HepG2 (cell line): Measurements from ENCODE around the gene SLC35F3. TPM values are rescaled to one million over a fixed set of nuclear protein-coding genes. Genes with fewer than 3 reads are reported as not detected.

Experiments
- ATAC-seq: fragments of 200-7000 bp; cut with Tn5 transposase; 3 replicates; pipeline ENCODE4 v1.9.1; 2020; ENCODE audit warnings: mild to moderate bottlenecking, moderate library complexity
- BruUV-seq: library from RNA; stranded (reverse); fragments of 400-500 nt; replicated peaks from 2 replicates; lab custom pipeline; 2021; lab: Mats Ljungman, UMichigan
- CTCF ChIA-PET: fragments of 300-600 bp; formaldehyde crosslinking; extraction: SDS; loops from one replicate; lab custom pipeline; 2021; ENCODE audit warnings: low total read pairs, inconsistent platforms, low intra/inter-chr PET ratio; lab: Yijun Ruan, JAX
- POLR2A ChIA-PET: fragments of 350-600 bp; sonication (Branson Sonifier 250); formaldehyde crosslinking; loops from one replicate; lab custom pipeline; 2020; ENCODE audit warnings: antibody characterized with exemption, inconsistent platforms; lab: Yijun Ruan, JAX
- DNase-seq: peaks from one replicate; pipeline ENCODE4 v3.0.0-alpha.2; 2015; ENCODE audit warnings: low spot score
- FAIRE-seq: peaks from 3 replicates; lab custom pipeline; 2011; peaks lifted over from hg19 to GRCh38; lab: Jason Lieb, UNC
- H2AFZ ChIP-seq: one replicate; pipeline ENCODE4 v1.6.1; 2011; ENCODE audit warnings: low read length, inconsistent platforms
- H3K27ac ChIP-seq: fragments of 300-600 bp; 3 replicates; pipeline ENCODE4 v1.8.0; 2011; ENCODE audit warnings: mixed run types, mild to moderate bottlenecking, mixed read lengths, low read length, inconsistent platforms; ENCODE audit not compliant: insufficient read depth; ENCODE audit errors: extremely low read length
- H3K27me3 ChIP-seq, 2 experiments: fragments of 200-600 bp in 1 of 2; 2 replicates in 1 of 2; 3 replicates in 1 of 2; pipeline versions ENCODE4 v1.6.0 to v1.8.0; 2011; ENCODE audit warnings: low read length in 2 of 2, mild to moderate bottlenecking in 2 of 2, moderate library complexity in 2 of 2, inconsistent platforms in 1 of 2; ENCODE audit not compliant: insufficient read depth in 2 of 2, control insufficient read depth in 1 of 2
- H3K36me3 ChIP-seq, 2 experiments: fragments of 200-600 bp in 1 of 2; replicated peaks in 1 of 2; 2 replicates in 1 of 2; 3 replicates in 1 of 2; pipeline versions ENCODE4 v1.5.1 to v1.8.0; 2011; ENCODE audit warnings: low read length in 2 of 2, inconsistent platforms in 1 of 2; ENCODE audit not compliant: insufficient read depth in 2 of 2, control insufficient read depth in 1 of 2
- H3K4me1 ChIP-seq: 2 replicates; pipeline ENCODE4 v1.5.1; 2012; ENCODE audit warnings: low read length, inconsistent platforms; ENCODE audit not compliant: insufficient read depth
- H3K4me2 ChIP-seq: 2 replicates; pipeline ENCODE4 v1.6.0; 2011; ENCODE audit warnings: low read depth, low read length, inconsistent platforms
- H3K4me3 ChIP-seq, 3 experiments: fragments of 200-600 bp in 1 of 3; sonication (generic), shearing (Covaris generic) in 1 of 3; replicated peaks in 1 of 3; 2 replicates each; pipeline ENCODE4 v1.5.1; 2011 to 2016; ENCODE audit warnings: low read length in 3 of 3, inconsistent platforms in 2 of 3, low read depth in 2 of 3, mild to moderate bottlenecking in 2 of 3, control low read depth in 1 of 3, mixed read lengths in 1 of 3; ENCODE audit not compliant: insufficient read depth in 1 of 3
- H3K79me2 ChIP-seq: one replicate; pipeline ENCODE4 v1.6.1; 2011; ENCODE audit warnings: low read length, inconsistent platforms; ENCODE audit not compliant: insufficient read depth
- H3K9ac ChIP-seq: 2 replicates; pipeline ENCODE4 v1.6.0; 2011; ENCODE audit warnings: mild to moderate bottlenecking, low read depth, low read length, inconsistent platforms; ENCODE audit not compliant: insufficient read depth
- H3K9me3 ChIP-seq: 2 replicates; pipeline ENCODE4 v1.5.1; 2012; ENCODE audit warnings: mild to moderate bottlenecking, low read length
- H4K20me1 ChIP-seq: 2 replicates; pipeline ENCODE4 v1.6.0; 2011; ENCODE audit warnings: inconsistent platforms, mild to moderate bottlenecking, low read length, moderate library complexity; ENCODE audit not compliant: insufficient read depth
- ARNTL ChIP-seq: sonication (generic); formaldehyde crosslinking; IDR thresholded peaks from 2 replicates; pipeline ENCODE4 v1.4.0; 2020; ENCODE audit warnings: mild to moderate bottlenecking, missing genetic modification reagents
- BRD4 ChIP-seq: sonication (generic); formaldehyde crosslinking; IDR thresholded peaks from 2 replicates; pipeline ENCODE4 v1.4.0; 2020; ENCODE audit warnings: missing genetic modification reagents
- NFKB2 ChIP-seq: sonication (generic); formaldehyde crosslinking; IDR thresholded peaks from 2 replicates; pipeline ENCODE4 v1.4.0; 2020; ENCODE audit warnings: missing genetic modification reagents, borderline replicate concordance
- SKI ChIP-seq: fragments of 450-650 bp; IDR thresholded peaks from one replicate; pipeline ENCODE4 v1.6.1; 2018; ENCODE audit warnings: mild to moderate bottlenecking; ENCODE audit not compliant: partially characterized antibody
- ZBTB10 ChIP-seq: sonication (generic); formaldehyde crosslinking; IDR thresholded peaks from 2 replicates; pipeline ENCODE4 v1.4.0; 2020; ENCODE audit warnings: missing genetic modification reagents, borderline replicate concordance
- ZMYM3 ChIP-seq: sonication (generic); formaldehyde crosslinking; IDR thresholded peaks from 2 replicates; pipeline ENCODE4 v1.5.1; 2020; ENCODE audit warnings: mild to moderate bottlenecking, missing genetic modification reagents
- ZNF256 ChIP-seq: sonication (generic); formaldehyde crosslinking; conservative IDR thresholded peaks from 2 replicates; pipeline ENCODE4 v1.4.0; 2020; ENCODE audit warnings: missing genetic modification reagents
- ZNF597 ChIP-seq: sonication (generic); formaldehyde crosslinking; IDR thresholded peaks from 2 replicates; pipeline ENCODE4 v1.5.0; 2020; ENCODE audit warnings: missing genetic modification reagents
- ZNF720 ChIP-seq: sonication (generic); formaldehyde crosslinking; IDR thresholded peaks from 2 replicates; pipeline ENCODE4 v1.4.0; 2020; ENCODE audit warnings: missing genetic modification reagents
- WGBS: methylation state at CpG from one replicate; pipeline ENCODE4 v1.1.6; 2017; ENCODE audit warnings: low lambda C conversion rate; 5-methylcytosine and 5-hydroxymethylcytosine counted together
- in situ Hi-C: cut with HindIII; loops from 2 replicates; pipeline ENCODE4 v1.10.0; 2017; ENCODE audit warnings: low pct_unique_long_range_greater_than_20kb; ENCODE audit not compliant: extremely low pct_ligation_motif_present
- intact Hi-C: fragments of 100-400 bp; cut with micrococcal nuclease; formaldehyde crosslinking; loops from one replicate; pipeline ENCODE4 v1.10.0; 2022; ENCODE audit not compliant: unreplicated experiment
- polyA plus RNA-seq, 8 experiments: library from polyadenylated mRNA; depleted of rRNA in 3 of 8; stranded (reverse) in 7 of 8; unstranded in 1 of 8; fragments of >200 nt; fragmentation: Illumina TruSeq in 4 of 8; extraction: Trizol in 4 of 8; gene quantifications; 2 replicates each; pipeline versions ENCODE4 v1.2.1 to v1.2.3, GENCODE V29; 2011 to 2016; ENCODE audit warnings: low read depth in 4 of 8, missing spikeins in 1 of 8, mixed read lengths in 1 of 8; ENCODE audit not compliant: insufficient read depth in 1 of 8
- total RNA-seq, 5 experiments: library from RNA; depleted of rRNA; stranded (reverse); fragments of >200 nt; fragmentation: Illumina TruSeq; extraction: Trizol; gene quantifications; 2 replicates each; pipeline ENCODE4 v1.2.3, GENCODE V29; 2016; ENCODE audit warnings: low read depth in 1 of 5
- TF ChIP-seq, protein P1 (sequence below): sonication (generic); formaldehyde crosslinking; IDR thresholded peaks from 2 replicates; pipeline ENCODE4 v1.4.0; 2020; ENCODE audit warnings: missing genetic modification reagents, borderline replicate concordance
- TF ChIP-seq, protein P2 (sequence below): sonication (generic); formaldehyde crosslinking; IDR thresholded peaks from 2 replicates; pipeline ENCODE4 v1.5.0; 2020; ENCODE audit warnings: missing genetic modification reagents

Gene SLC35F3
- total and polyA plus RNA-seq, 2 of the 13 experiments (the other 11 are each of a cell fraction or from before 2014, with no cell fraction given): not detected

DNA sequence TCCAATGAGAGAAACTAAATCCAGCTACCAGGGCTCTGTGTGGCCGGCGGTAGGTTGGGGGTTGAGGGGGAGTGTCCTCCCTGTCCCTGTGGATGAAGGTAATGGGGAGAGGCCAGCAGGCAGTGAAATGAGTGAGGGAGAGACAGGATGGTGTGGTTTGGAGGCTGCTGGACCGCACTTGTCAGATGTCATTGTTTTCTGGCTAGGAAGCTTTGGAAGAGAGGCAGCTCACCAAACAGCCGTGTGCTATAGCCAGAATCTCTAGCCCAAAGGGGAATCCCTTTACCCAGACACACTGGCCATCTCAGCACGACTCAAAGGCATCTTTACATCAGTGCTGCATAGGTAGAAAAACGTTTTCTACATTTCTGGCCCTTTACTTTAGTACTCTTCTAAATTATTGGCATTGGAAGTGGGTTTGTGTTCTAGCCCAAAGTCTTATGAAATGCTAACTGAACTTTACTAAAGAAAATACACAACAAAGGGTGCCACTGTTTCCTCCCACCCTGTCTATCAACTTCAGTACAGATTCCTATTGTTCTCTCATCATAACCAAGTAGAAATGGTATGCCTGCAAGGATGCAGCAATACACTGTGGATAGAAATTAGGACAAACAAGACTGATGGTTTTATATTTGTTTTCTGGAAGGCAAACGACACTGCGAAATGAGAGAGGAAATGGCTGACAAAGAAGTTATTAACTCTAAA, 372.8 kb downstream of the SLC35F3 start:
- H4K20me1 ChIP-seq: no peaks in the 10 kb centered on the region
- ATAC-seq: no peak
- in situ Hi-C loops: no loop called here
- no peak for FAIRE-seq
- H3K4me2 ChIP-seq: no peak overlapping the region
- no peaks in the 10 kb centered on the region for H3K9me3 ChIP-seq
- POLR2A ChIA-PET: no interaction called here
- intact Hi-C loops: no loop called here
- no TSS peak for BruUV-seq
- DNase-seq: no peak
- H3K27me3 ChIP-seq: peaks cover 0 to 37% of the 10 kb centered on the region in 2 experiments; a peak in 3 of 5 replicates
- 0% methylated on average over 8 of the region's 8 CpGs for WGBS
- no peak overlapping the region for H3K4me3 ChIP-seq
- no peaks in the 10 kb centered on the region for H3K36me3 ChIP-seq
- no peak for TF ChIP-seq BRD4 (CRISPR knock-in tag)
- no peak for TF ChIP-seq ZNF720 (CRISPR knock-in tag)
- no peak for TF ChIP-seq ZNF597
- TF ChIP-seq, protein P1, sequence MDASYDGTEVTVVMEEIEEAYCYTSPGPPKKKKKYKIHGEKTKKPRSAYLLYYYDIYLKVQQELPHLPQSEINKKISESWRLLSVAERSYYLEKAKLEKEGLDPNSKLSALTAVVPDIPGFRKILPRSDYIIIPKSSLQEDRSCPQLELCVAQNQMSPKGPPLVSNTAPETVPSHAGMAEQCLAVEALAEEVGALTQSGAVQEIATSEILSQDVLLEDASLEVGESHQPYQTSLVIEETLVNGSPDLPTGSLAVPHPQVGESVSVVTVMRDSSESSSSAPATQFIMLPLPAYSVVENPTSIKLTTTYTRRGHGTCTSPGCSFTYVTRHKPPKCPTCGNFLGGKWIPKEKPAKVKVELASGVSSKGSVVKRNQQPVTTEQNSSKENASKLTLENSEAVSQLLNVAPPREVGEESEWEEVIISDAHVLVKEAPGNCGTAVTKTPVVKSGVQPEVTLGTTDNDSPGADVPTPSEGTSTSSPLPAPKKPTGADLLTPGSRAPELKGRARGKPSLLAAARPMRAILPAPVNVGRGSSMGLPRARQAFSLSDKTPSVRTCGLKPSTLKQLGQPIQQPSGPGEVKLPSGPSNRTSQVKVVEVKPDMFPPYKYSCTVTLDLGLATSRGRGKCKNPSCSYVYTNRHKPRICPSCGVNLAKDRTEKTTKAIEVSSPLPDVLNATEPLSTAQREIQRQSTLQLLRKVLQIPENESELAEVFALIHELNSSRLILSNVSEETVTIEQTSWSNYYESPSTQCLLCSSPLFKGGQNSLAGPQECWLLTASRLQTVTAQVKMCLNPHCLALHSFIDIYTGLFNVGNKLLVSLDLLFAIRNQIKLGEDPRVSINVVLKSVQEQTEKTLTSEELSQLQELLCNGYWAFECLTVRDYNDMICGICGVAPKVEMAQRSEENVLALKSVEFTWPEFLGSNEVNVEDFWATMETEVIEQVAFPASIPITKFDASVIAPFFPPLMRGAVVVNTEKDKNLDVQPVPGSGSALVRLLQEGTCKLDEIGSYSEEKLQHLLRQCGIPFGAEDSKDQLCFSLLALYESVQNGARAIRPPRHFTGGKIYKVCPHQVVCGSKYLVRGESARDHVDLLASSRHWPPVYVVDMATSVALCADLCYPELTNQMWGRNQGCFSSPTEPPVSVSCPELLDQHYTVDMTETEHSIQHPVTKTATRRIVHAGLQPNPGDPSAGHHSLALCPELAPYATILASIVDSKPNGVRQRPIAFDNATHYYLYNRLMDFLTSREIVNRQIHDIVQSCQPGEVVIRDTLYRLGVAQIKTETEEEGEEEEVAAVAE (CRISPR knock-in tag): no peak
- no peak for TF ChIP-seq NFKB2 (CRISPR knock-in tag)
- no peak for TF ChIP-seq SKI
- TF ChIP-seq ARNTL: no peak
- TF ChIP-seq ZMYM3 (CRISPR knock-in tag): no peak
- TF ChIP-seq ZNF256 (CRISPR knock-in tag): no peak
- TF ChIP-seq, protein P2, sequence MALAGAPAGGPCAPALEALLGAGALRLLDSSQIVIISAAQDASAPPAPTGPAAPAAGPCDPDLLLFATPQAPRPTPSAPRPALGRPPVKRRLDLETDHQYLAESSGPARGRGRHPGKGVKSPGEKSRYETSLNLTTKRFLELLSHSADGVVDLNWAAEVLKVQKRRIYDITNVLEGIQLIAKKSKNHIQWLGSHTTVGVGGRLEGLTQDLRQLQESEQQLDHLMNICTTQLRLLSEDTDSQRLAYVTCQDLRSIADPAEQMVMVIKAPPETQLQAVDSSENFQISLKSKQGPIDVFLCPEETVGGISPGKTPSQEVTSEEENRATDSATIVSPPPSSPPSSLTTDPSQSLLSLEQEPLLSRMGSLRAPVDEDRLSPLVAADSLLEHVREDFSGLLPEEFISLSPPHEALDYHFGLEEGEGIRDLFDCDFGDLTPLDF (CRISPR knock-in tag): no peak
- TF ChIP-seq ZBTB10 (CRISPR knock-in tag): no peak
- no peaks in the 10 kb centered on the region for H3K79me2 ChIP-seq
- no peak overlapping the region for H2AFZ ChIP-seq
- no peaks in the 10 kb centered on the region for H3K4me1 ChIP-seq
- H3K27ac ChIP-seq: no peak overlapping the region
- no peak overlapping the region for H3K9ac ChIP-seq
- CTCF ChIA-PET: no interaction called here
